ENCODE data around the gene PBX1.

The PBX1 gene

GRCh38 chr1:164643018-164643417, 84.0 kb downstream of the PBX1 start:
- TF ChIP-seq SIN3A (IDR thresholded peaks at IDR 0.05; ENCODE audit: borderline replicate concordance, insufficient read depth, low read length) (no peak), POLR2AphosphoS5 (IDR thresholded peaks at IDR 0.05; ENCODE audit: low read depth, low read length) (no peak), FOXP2 (optimal IDR thresholded peaks at IDR 0.05; ENCODE audit: borderline replicate concordance, extremely low read depth, extremely low read length, insufficient read depth) (no peak), TAF1 (IDR thresholded peaks at IDR 0.05; ENCODE audit: borderline replicate concordance, insufficient read depth, low read length) (no peak)
- TF ChIP-seq, protein P1, sequence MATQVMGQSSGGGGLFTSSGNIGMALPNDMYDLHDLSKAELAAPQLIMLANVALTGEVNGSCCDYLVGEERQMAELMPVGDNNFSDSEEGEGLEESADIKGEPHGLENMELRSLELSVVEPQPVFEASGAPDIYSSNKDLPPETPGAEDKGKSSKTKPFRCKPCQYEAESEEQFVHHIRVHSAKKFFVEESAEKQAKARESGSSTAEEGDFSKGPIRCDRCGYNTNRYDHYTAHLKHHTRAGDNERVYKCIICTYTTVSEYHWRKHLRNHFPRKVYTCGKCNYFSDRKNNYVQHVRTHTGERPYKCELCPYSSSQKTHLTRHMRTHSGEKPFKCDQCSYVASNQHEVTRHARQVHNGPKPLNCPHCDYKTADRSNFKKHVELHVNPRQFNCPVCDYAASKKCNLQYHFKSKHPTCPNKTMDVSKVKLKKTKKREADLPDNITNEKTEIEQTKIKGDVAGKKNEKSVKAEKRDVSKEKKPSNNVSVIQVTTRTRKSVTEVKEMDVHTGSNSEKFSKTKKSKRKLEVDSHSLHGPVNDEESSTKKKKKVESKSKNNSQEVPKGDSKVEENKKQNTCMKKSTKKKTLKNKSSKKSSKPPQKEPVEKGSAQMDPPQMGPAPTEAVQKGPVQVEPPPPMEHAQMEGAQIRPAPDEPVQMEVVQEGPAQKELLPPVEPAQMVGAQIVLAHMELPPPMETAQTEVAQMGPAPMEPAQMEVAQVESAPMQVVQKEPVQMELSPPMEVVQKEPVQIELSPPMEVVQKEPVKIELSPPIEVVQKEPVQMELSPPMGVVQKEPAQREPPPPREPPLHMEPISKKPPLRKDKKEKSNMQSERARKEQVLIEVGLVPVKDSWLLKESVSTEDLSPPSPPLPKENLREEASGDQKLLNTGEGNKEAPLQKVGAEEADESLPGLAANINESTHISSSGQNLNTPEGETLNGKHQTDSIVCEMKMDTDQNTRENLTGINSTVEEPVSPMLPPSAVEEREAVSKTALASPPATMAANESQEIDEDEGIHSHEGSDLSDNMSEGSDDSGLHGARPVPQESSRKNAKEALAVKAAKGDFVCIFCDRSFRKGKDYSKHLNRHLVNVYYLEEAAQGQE (IDR thresholded peaks at IDR 0.05; ENCODE audit: insufficient read depth in 1 of 2, low read depth in 2 of 2, low read length in 2 of 2) = no peak

- TF ChIP-seq POLR2AphosphoS5 (IDR thresholded peaks at IDR 0.05; ENCODE audit: low read depth, low read length) (no peak), FOXP2 (optimal IDR thresholded peaks at IDR 0.05; ENCODE audit: borderline replicate concordance, extremely low read depth, extremely low read length, insufficient read depth) (no peak), SIN3A (IDR thresholded peaks at IDR 0.05; ENCODE audit: borderline replicate concordance, insufficient read depth, low read length) (no peak)
- TF ChIP-seq, protein P1 (IDR thresholded peaks at IDR 0.05; ENCODE audit: insufficient read depth in 1 of 2, low read depth in 2 of 2, low read length in 2 of 2) = peak in 1 of 2 experiments; percentile 73; a peak in 1 of 4 replicates
These were observed 85.3 kb downstream of the PBX1 start for GRCh38 chr1:164644268-164644667.

DNA sequence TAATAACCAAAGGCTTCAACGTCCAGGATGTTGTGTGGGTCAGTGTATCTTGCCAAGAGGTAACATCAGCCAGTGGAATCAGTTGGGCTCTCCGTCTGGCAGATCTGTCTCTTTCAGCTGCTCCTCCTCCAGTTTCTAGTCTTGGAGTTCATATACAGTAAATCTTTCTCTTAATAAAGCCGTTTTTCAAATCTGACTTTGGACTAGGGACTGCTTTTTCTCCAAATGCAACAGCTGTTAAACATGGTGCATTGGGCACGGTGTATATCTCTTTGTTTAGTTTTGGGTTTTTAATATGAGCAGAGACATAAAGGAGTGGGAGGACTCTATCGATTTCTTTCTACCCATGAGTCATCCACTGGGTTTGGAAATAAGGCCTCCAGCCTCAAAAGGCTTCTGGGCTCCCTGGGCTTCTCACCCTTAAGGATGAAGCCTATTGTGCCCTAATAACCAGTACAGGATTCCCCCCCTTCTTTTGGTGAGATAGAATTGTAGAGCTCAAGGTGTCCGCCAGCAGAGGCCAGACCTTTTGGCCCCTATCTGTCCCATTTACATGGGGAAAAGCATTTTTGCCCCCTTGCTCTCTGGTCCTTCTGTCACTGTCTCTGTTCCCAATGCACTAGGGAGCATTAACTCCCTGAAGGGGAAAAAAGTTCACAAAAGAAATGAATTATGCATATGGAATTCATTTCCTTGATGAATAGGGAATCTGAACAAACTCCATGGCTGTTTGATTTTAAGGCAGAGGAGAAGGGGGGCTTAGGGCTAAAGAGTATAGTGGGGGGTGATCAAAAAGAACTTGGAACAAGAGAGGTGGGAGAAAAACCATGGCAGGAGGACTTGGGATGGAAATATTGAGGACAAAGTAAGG, 86.0 kb downstream of the PBX1 start:
- TF ChIP-seq FOXP2 (optimal IDR thresholded peaks at IDR 0.05; ENCODE audit: borderline replicate concordance, extremely low read depth, extremely low read length, insufficient read depth) = no peak
- TF ChIP-seq, protein P1 (IDR thresholded peaks at IDR 0.05; ENCODE audit: insufficient read depth in 1 of 2, low read depth in 2 of 2, low read length in 2 of 2) = 0 out of 4 replicates have a peak, but pooled peaks of 1 of the 2 experiments have one; percentile 16

- TF ChIP-seq TAF1 (IDR thresholded peaks at IDR 0.05; ENCODE audit: borderline replicate concordance, insufficient read depth, low read length) = no peak
- no peak for TF ChIP-seq FOXP2 (optimal IDR thresholded peaks at IDR 0.05; ENCODE audit: borderline replicate concordance, extremely low read depth, extremely low read length, insufficient read depth)
- TF ChIP-seq, protein P1 (IDR thresholded peaks at IDR 0.05; ENCODE audit: insufficient read depth in 1 of 2, low read depth in 2 of 2, low read length in 2 of 2) = no peak
- no peak for TF ChIP-seq POLR2AphosphoS5 (IDR thresholded peaks at IDR 0.05; ENCODE audit: low read depth, low read length)
- no peak for TF ChIP-seq SIN3A (IDR thresholded peaks at IDR 0.05; ENCODE audit: borderline replicate concordance, insufficient read depth, low read length)
These were observed 86.9 kb downstream of the PBX1 start for GRCh38 chr1:164645921-164646320.
